CD14-positive monocyte (primary cell): Measurements from ENCODE around the gene SUSD2. TPM values are rescaled to one million over a fixed set of nuclear protein-coding genes. Genes with fewer than 3 reads are reported as not detected.

Experiments
- DNase-seq, 3 donors: peaks; one replicate each; pipeline ENCODE4 v3.0.0-alpha.2; 2011 to 2022
- H2AFZ ChIP-seq: 2 replicates; pipeline ENCODE4 v1.6.0; 2012; ENCODE audit warnings: mild to moderate bottlenecking, low read depth, low read length, inconsistent platforms; ENCODE audit not compliant: insufficient read depth, poor library complexity, severe bottlenecking
- H3K27ac ChIP-seq, 2 donors: 1 replicate in 1 of 2; 2 replicates in 1 of 2; pipeline ENCODE4 v1.5.1; 2012 to 2013; ENCODE audit warnings: low read length in 2 of 2, control low read depth in 1 of 2, inconsistent platforms in 1 of 2, low read depth in 1 of 2, mild to moderate bottlenecking in 1 of 2
- H3K27me3 ChIP-seq, 2 donors: one replicate each; pipeline versions ENCODE4 v1.6.0 to v1.6.1; 2011 to 2013; ENCODE audit warnings: low read length in 2 of 2; ENCODE audit not compliant: control insufficient read depth in 2 of 2, insufficient read depth in 2 of 2
- H3K36me3 ChIP-seq, 2 donors: replicated peaks in 1 of 2; 1 replicate in 1 of 2; 2 replicates in 1 of 2; pipeline versions ENCODE4 v1.5.1 to v1.6.1; 2012 to 2013; ENCODE audit warnings: low read length in 2 of 2, control low read depth in 1 of 2, inconsistent platforms in 1 of 2, mild to moderate bottlenecking in 1 of 2; ENCODE audit not compliant: insufficient read depth in 2 of 2, control insufficient read depth in 1 of 2
- H3K4me1 ChIP-seq, 2 donors: 1 replicate in 1 of 2; 2 replicates in 1 of 2; pipeline versions ENCODE4 v1.5.1 to v1.6.1; 2012 to 2013; ENCODE audit warnings: low read length in 2 of 2, control low read depth in 1 of 2, inconsistent platforms in 1 of 2, mild to moderate bottlenecking in 1 of 2, moderate library complexity in 1 of 2; ENCODE audit not compliant: insufficient read depth in 2 of 2, control insufficient read depth in 1 of 2
- H3K4me2 ChIP-seq: replicated peaks from 2 replicates; pipeline ENCODE3; 2012; ENCODE audit warnings: low read length, moderate library complexity, mild to moderate bottlenecking; ENCODE audit not compliant: poor library complexity, severe bottlenecking; ENCODE audit errors: extremely low read depth
- H3K4me3 ChIP-seq, 3 experiments: fragments of 200-600 bp in 1 of 3; sonication (generic) in 1 of 3; replicated peaks in 1 of 3; 1 replicate in 2 of 3; 2 replicates in 1 of 3; pipeline ENCODE4 v1.5.1; 2011 to 2013; ENCODE audit warnings: low read length in 3 of 3, mild to moderate bottlenecking in 3 of 3, control low read depth in 2 of 3, low read depth in 2 of 3, inconsistent platforms in 1 of 3, moderate library complexity in 1 of 3
- H3K79me2 ChIP-seq: 2 replicates; pipeline ENCODE4 v1.6.0; 2012; ENCODE audit warnings: mild to moderate bottlenecking, control low read depth, inconsistent platforms, low read length, moderate library complexity; ENCODE audit not compliant: insufficient read depth
- H3K9ac ChIP-seq: 2 replicates; pipeline ENCODE4 v1.6.0; 2017; ENCODE audit warnings: low read length, mild to moderate bottlenecking; ENCODE audit not compliant: insufficient read depth, poor library complexity, severe bottlenecking
- H3K9me3 ChIP-seq, 2 donors: replicated peaks in 1 of 2; 1 replicate in 1 of 2; 2 replicates in 1 of 2; pipeline versions ENCODE4 v1.5.1 to v1.6.1; 2012 to 2013; ENCODE audit warnings: low read length in 2 of 2, control low read depth in 1 of 2; ENCODE audit not compliant: control insufficient read depth in 1 of 2, insufficient read depth in 1 of 2
- H4K20me1 ChIP-seq: 2 replicates; pipeline ENCODE4 v1.6.0; 2012; ENCODE audit warnings: mild to moderate bottlenecking, low read length, control low read depth, moderate library complexity; ENCODE audit not compliant: insufficient read depth
- H3K27ac Mint-ChIP-seq, 7 donors: one replicate each; pipeline ENCODE4 v1.8.0; 2020; ENCODE audit warnings: mild to moderate bottlenecking in 7 of 7, mixed read lengths in 7 of 7, moderate library complexity in 6 of 7, inconsistent platforms in 2 of 7
- H3K27me3 Mint-ChIP-seq, 3 donors: one replicate each; pipeline ENCODE4 v1.8.0; 2021 to 2022; ENCODE audit warnings: low read depth in 3 of 3, mild to moderate bottlenecking in 3 of 3, mixed read lengths in 3 of 3, moderate library complexity in 3 of 3, inconsistent platforms in 1 of 3
- H3K36me3 Mint-ChIP-seq, 2 donors: one replicate each; pipeline ENCODE4 v1.8.0; 2020; ENCODE audit warnings: mixed read lengths in 2 of 2, inconsistent platforms in 1 of 2, mild to moderate bottlenecking in 1 of 2
- H3K4me1 Mint-ChIP-seq: one replicate; pipeline ENCODE4 v1.8.0; 2020; ENCODE audit warnings: mild to moderate bottlenecking, mixed read lengths
- H3K4me3 Mint-ChIP-seq, 2 donors: one replicate each; pipeline ENCODE4 v1.8.0; 2020; ENCODE audit warnings: mild to moderate bottlenecking in 2 of 2, mixed read lengths in 2 of 2, moderate library complexity in 1 of 2
- H3K9me3 Mint-ChIP-seq, 7 donors: one replicate each; pipeline ENCODE4 v1.8.0; 2020 to 2022; ENCODE audit warnings: mixed read lengths in 7 of 7, mild to moderate bottlenecking in 6 of 7, moderate library complexity in 6 of 7, inconsistent platforms in 2 of 7
- CTCF ChIP-seq: fragments of 200-600 bp; IDR thresholded peaks from one replicate; pipeline ENCODE4 v1.8.0; 2022; ENCODE audit warnings: antibody characterized with exemption, mild to moderate bottlenecking
- WGBS: methylation state at CpG from one replicate; pipeline ENCODE4 v1.1.5; 2013; ENCODE audit warnings: missing lambda C conversion rate; ENCODE audit not compliant: insufficient coverage; 5-methylcytosine and 5-hydroxymethylcytosine counted together
- intact Hi-C, 2 donors: fragments of 100-400 bp; cut with micrococcal nuclease; formaldehyde crosslinking; loops; one replicate each; pipeline versions ENCODE4 v1.15.0 to v1.15.1; 2023
- polyA plus RNA-seq, 3 donors: library from polyadenylated mRNA; depleted of rRNA in 1 of 3; unstranded in 2 of 3; stranded (reverse) in 1 of 3; fragments of 300-500 nt in 2 of 3; fragments of >200 nt in 1 of 3; fragmentation: Illumina TruSeq in 2 of 3; gene quantifications; 1 replicate in 2 of 3; 2 replicates in 1 of 3; pipeline ENCODE4 v1.2.3, GENCODE V29; 2012 to 2021

SUSD2 gene
- polyA plus RNA-seq, 3 donors: 0.56 TPM; not detected in 2

- Mint-ChIP-seq H3K27ac (no peak overlapping the region), H3K4me1 (no peaks in the 10 kb centered on the region), H3K36me3 (peaks cover 1 to 3% of the 10 kb centered on the region in 2 donors), H3K9me3 (peaks cover 7 to 23% (median 16%) of the 10 kb centered on the region in 7 donors), H3K4me3 (no peak overlapping the region), H3K27me3 (peaks cover 0 to 8% (median 2%) of the 10 kb centered on the region in 3 donors)
- H3K79me2 ChIP-seq: no peaks in the 10 kb centered on the region
- H3K9me3 ChIP-seq: peaks cover 8 to 25% of the 10 kb centered on the region in 2 donors
- no peak for TF ChIP-seq CTCF
- no peak overlapping the region for H3K4me3 ChIP-seq
- no peaks in the 10 kb centered on the region for H3K27me3 ChIP-seq
- H3K27ac ChIP-seq: no peak overlapping the region
- H3K9ac ChIP-seq: no peak overlapping the region
- no peaks in the 10 kb centered on the region for H4K20me1 ChIP-seq
- H2AFZ ChIP-seq: no peak overlapping the region
- H3K36me3 ChIP-seq: no peaks in the 10 kb centered on the region
- no peak for DNase-seq
- no peak overlapping the region for H3K4me2 ChIP-seq
- 88% methylated on average over 5 of the region's 14 CpGs for whole genome bisulfite sequencing
- intact Hi-C loops: no loop called here
- H3K4me1 ChIP-seq: no peaks in the 10 kb centered on the region
Measured at GRCh38 chr22:24225044-24225601, 43.8 kb downstream of the SUSD2 start.

GRCh38 chr22:24225951-24226350 is 44.7 kb downstream of the SUSD2 start:
- H3K9me3 ChIP-seq: peaks cover 8 to 25% of the 10 kb centered on the region in 2 donors
- Mint-ChIP-seq H3K4me3 (no peak overlapping the region), H3K27ac (no peak overlapping the region), H3K4me1 (no peaks in the 10 kb centered on the region), H3K9me3 (peaks cover 7 to 23% (median 16%) of the 10 kb centered on the region in 7 donors), H3K27me3 (peaks cover 0 to 8% (median 2%) of the 10 kb centered on the region in 3 donors), H3K36me3 (peaks cover 1 to 3% of the 10 kb centered on the region in 2 donors)
- 94% methylated on average over 4 of the region's 14 CpGs for WGBS
- H3K9ac ChIP-seq: no peak overlapping the region
- no peak overlapping the region for H3K27ac ChIP-seq
- H2AFZ ChIP-seq: no peak overlapping the region
- no peak overlapping the region for H3K4me3 ChIP-seq
- H3K4me2 ChIP-seq: no peak overlapping the region
- no peaks in the 10 kb centered on the region for H3K27me3 ChIP-seq
- no peaks in the 10 kb centered on the region for H3K4me1 ChIP-seq
- no peak for TF ChIP-seq CTCF
- intact Hi-C loops: no loop called here
- no peaks in the 10 kb centered on the region for H3K36me3 ChIP-seq
- H4K20me1 ChIP-seq: no peaks in the 10 kb centered on the region
- H3K79me2 ChIP-seq: no peaks in the 10 kb centered on the region
- DNase-seq: no peak
